Transverse colon (tissue), 4 donors: ENCODE measurements around the gene CCDC141. TPM values are rescaled to one million over a fixed set of nuclear protein-coding genes. Genes with fewer than 3 reads are reported as not detected.

Experiments
- DNase-seq: peaks from one replicate; pipeline ENCODE4 v3.0.0-alpha.2; 2019
- H3K27ac ChIP-seq, 4 donors: fragments of 200-600 bp; sonication (generic); 2 replicates each; pipeline ENCODE4 v1.5.1; 2016 to 2018; ENCODE audit warnings: inconsistent platforms in 4 of 4
- H3K27me3 ChIP-seq: fragments of 200-600 bp; sonication (generic); 2 replicates; pipeline ENCODE4 v1.5.1; 2017; ENCODE audit warnings: inconsistent platforms
- H3K36me3 ChIP-seq, 4 donors: fragments of 200-600 bp; sonication (generic); 2 replicates each; pipeline ENCODE4 v1.5.1; 2017 to 2019; ENCODE audit warnings: inconsistent platforms in 4 of 4
- H3K4me1 ChIP-seq, 4 donors: fragments of 200-600 bp; sonication (generic); 2 replicates each; pipeline ENCODE4 v1.5.1; 2017 to 2020; ENCODE audit warnings: inconsistent platforms in 4 of 4
- H3K4me3 ChIP-seq, 4 donors: fragments of 200-600 bp; sonication (generic); 1 replicate in 1 of 4; 2 replicates in 3 of 4; pipeline versions ENCODE4 v1.5.1 to v1.6.1; 2017 to 2019; ENCODE audit warnings: inconsistent platforms in 4 of 4
- H3K9me3 ChIP-seq, 2 donors: fragments of 200-600 bp; sonication (generic); 2 replicates each; pipeline ENCODE4 v1.5.1; 2017 to 2019; ENCODE audit warnings: inconsistent platforms in 2 of 2
- CTCF ChIP-seq, 5 experiments: fragments of 200-600 bp in 3 of 5; fragments of 450-650 bp in 2 of 5; sonication (generic) in 3 of 5; IDR thresholded peaks; 1 replicate in 2 of 5; 2 replicates in 3 of 5; pipeline ENCODE4 v1.5.1; 2016 to 2017; ENCODE audit warnings: antibody characterized with exemption in 5 of 5, inconsistent platforms in 3 of 5, mild to moderate bottlenecking in 2 of 5, moderate library complexity in 1 of 5
- EP300 ChIP-seq: sonication (generic); formaldehyde crosslinking; IDR thresholded peaks from one replicate; pipeline ENCODE4 v1.6.1; 2017; ENCODE audit warnings: antibody characterized with exemption, low read depth
- POLR2A ChIP-seq: fragments of 450-650 bp; IDR thresholded peaks from one replicate; pipeline ENCODE4 v1.6.1; 2016; ENCODE audit warnings: antibody characterized with exemption, mild to moderate bottlenecking, moderate library complexity
- POLR2AphosphoS5 ChIP-seq, 3 donors: sonication (generic); formaldehyde crosslinking; IDR thresholded peaks; one replicate each; pipeline ENCODE4 v1.6.1; 2016; ENCODE audit warnings: antibody characterized with exemption in 3 of 3
- WGBS, 2 donors: methylation state at CpG; one replicate each; pipeline ENCODE4 v1.1.5; 2018; ENCODE audit warnings: low coverage in 1 of 2; 5-methylcytosine and 5-hydroxymethylcytosine counted together
- in situ Hi-C, 4 donors: fragments of 200-750 bp; cut with MboI; loops; one replicate each; pipeline versions ENCODE4 v1.15.0 to v1.15.1; 2017; ENCODE audit warnings: low sequenced_read_pairs in 3 of 4, low pct_ligation_motif_present in 1 of 4, low pct_unique_long_range_greater_than_20kb in 1 of 4
- intact Hi-C: fragments of 100-400 bp; cut with DNase I; formaldehyde crosslinking; loops from one replicate; pipeline ENCODE4 v1.15.1; 2023; ENCODE audit warnings: low total_unique reads
- total RNA-seq, 4 donors: library from RNA; depleted of rRNA; stranded (reverse); fragments of >200 nt; gene quantifications; one replicate each; pipeline ENCODE4 v1.1.0, GENCODE V29; 2016

The CCDC141 gene
- total RNA-seq, 4 donors from 2014 or later, result 0.40 to 8.6 (median 2.4) TPM

GRCh38 chr2:178830451-178830850 is 219.5 kb downstream of the CCDC141 start:
- in situ Hi-C loops, result no loop called here
- 53 to 100% methylated on average over 1 to 2 of the region's 2 CpGs for WGBS, 2 donors
- H3K27me3 ChIP-seq, result no peaks in the 10 kb centered on the region
- TF ChIP-seq POLR2A (no peak), CTCF (IDR thresholded peaks at IDR 0.05) (no peak), POLR2AphosphoS5 (IDR thresholded peaks at IDR 0.05) (no peak), EP300 (no peak)
- H3K9me3 ChIP-seq, result no peaks in the 10 kb centered on the region
- no peaks in the 10 kb centered on the region for H3K36me3 ChIP-seq
- intact Hi-C loops, result no loop called here
- H3K4me1 ChIP-seq, result no peaks in the 10 kb centered on the region
- H3K27ac ChIP-seq, result no peak overlapping the region
- DNase-seq, result no peak
- H3K4me3 ChIP-seq, result no peak overlapping the region

DNA sequence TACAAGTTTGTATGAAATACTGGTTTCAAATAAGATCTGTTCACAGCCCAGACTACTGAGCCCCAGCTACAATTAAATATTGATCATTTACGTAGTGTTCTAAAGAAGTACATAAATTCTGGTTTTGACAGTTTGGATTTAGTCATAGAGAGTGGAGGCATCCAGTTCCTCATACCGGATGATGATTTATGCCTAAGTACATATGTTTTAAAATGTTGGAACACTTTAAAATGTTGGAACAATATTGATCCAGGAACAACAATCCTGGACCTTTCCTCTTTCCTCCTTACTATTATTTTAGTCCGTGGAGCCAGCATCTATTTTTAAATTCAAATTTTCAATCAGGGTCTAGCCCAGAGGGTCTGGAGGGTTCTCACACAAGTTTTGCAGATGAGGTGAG is 220.0 kb downstream of the CCDC141 start:
- intact Hi-C loops, result loop anchor here (10.0 kb wide), 1 partner anchor 345 kb away; the partner anchor contains the start of gene PLEKHA3
- 58 to 67% methylated on average over 3 of the region's 3 CpGs for WGBS, 2 donors
- Histone ChIP-seq H3K4me3 (no peak overlapping the region), H3K4me1 (no peaks in the 10 kb centered on the region), H3K27me3 (no peaks in the 10 kb centered on the region), H3K36me3 (no peaks in the 10 kb centered on the region), H3K9me3 (no peaks in the 10 kb centered on the region), H3K27ac (no peak overlapping the region)
- DNase-seq, result no peak
- in situ Hi-C loops, result no loop called here
- TF ChIP-seq POLR2AphosphoS5 (IDR thresholded peaks at IDR 0.05) (no peak), CTCF (IDR thresholded peaks at IDR 0.05) (no peak), POLR2A (no peak), EP300 (no peak)

DNA sequence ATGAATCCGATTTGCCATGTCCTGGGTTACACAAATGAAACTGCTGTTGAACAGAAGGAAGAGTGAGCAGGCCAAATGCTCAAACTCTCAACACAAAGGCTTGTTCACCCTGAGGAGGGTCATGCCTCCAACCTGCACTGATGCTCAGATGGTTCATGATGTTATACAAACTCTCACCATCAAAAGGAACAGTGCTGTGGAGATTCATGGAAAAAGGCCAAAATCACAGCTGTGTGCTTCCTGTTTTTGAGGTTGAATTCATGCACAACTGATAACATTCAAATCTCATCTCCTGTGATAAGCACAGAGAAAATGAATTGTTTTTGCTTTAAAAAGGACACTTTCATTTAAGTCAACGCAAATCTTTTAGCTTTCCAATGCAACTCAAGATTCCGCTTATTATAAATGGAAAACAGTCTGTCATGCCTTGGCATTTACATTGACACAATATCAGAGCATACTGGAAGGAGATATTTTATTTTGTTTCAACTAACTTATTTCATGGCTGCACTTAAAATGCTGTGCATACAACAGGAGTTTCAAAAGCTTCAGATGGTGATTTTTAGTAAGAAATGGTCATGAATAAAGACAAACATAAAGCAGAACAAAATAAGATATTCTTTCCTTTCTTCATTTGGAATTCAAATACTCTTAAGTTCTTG is 220.5 kb downstream of the CCDC141 start:
- TF ChIP-seq EP300, result no peak
- no peak for TF ChIP-seq POLR2A
- TF ChIP-seq POLR2AphosphoS5 (IDR thresholded peaks at IDR 0.05), result no peak
- TF ChIP-seq CTCF (IDR thresholded peaks at IDR 0.05), result no peak
- Histone ChIP-seq H3K4me3 (no peak overlapping the region), H3K27ac (no peak overlapping the region), H3K36me3 (no peaks in the 10 kb centered on the region), H3K4me1 (no peaks in the 10 kb centered on the region), H3K27me3 (no peaks in the 10 kb centered on the region), H3K9me3 (no peaks in the 10 kb centered on the region)
- intact Hi-C loops, result loop anchor here (10.0 kb wide), 1 partner anchor 345 kb away; the partner anchor contains the start of gene PLEKHA3
- 69 to 86% methylated on average over 3 of the region's 3 CpGs for WGBS, 2 donors
- no peak for DNase-seq
- in situ Hi-C loops, result no loop called here

GRCh38 chr2:178828486-178828881 is 221.5 kb downstream of the CCDC141 start:
- intact Hi-C loops, result loop anchor here (10.0 kb wide), 1 partner anchor 344 kb away; the partner anchor contains the start of gene PLEKHA3
- no peaks in the 10 kb centered on the region for H3K4me1 ChIP-seq
- H3K4me3 ChIP-seq, result no peak overlapping the region
- no peaks in the 10 kb centered on the region for H3K36me3 ChIP-seq
- H3K27ac ChIP-seq, result no peak overlapping the region
- DNase-seq, result no peak
- in situ Hi-C loops, result no loop called here
- WGBS, 2 donors, result 68 to 79% methylated on average over 4 of the region's 4 CpGs
- no peaks in the 10 kb centered on the region for H3K9me3 ChIP-seq
- TF ChIP-seq CTCF (IDR thresholded peaks at IDR 0.05), result no peak
- no peak for TF ChIP-seq POLR2AphosphoS5 (IDR thresholded peaks at IDR 0.05)
- TF ChIP-seq POLR2A, result no peak
- no peak for TF ChIP-seq EP300
- no peaks in the 10 kb centered on the region for H3K27me3 ChIP-seq
